NOMO-1 treated with DMSO at 0.1 percent for 48 hours (cell line): Measurements from ENCODE around the gene NSL1.
"Not testable (repeated sequence)": the region's sequence is repeated elsewhere in the genome, so short reads cannot be mapped to it uniquely, and the experiment has no call there.

ENCODE experiments used
- DNase-seq: peaks from one replicate; lab custom pipeline; 2025; ENCODE audit not compliant: unreplicated experiment; lab: John Stamatoyannopoulos, UW

Gene NSL1

GRCh38 chr1:212783976-212784375, 7.6 kb downstream of the NSL1 start:
- DNase-seq = no peak

DNA sequence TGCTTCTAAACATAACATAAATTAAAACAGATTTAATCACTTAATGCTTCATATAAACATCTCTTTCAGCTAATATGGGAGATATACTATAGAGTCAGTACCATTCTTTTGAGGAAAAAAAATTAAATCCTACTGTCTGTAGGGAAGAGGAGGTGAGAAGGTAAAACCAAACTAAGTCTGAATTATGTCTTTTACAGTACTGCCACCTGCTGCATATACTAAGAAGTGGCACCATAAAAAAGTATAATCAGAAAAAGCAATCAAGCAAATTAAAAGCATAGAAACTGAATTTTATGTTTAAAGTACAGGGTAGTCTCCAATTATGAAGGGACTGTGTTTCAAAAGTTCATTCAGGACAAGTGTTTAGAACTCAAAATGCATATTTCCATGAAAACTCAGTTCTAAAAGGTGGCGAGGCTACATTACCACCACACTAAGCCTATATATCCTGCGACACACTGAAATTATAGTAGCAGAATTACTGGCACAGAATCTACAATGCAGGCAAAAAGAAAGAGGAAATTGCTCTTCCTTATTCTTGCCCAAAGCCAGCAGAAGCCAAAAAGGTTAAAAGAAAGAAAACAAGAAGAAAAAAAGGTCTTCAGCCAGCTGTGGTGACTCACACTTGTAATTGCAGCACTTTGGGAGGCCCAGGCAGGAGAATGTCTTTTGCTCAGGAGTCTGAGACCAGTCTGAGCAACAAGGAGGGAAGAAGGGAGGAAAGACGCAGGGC, 9.0 kb downstream of the NSL1 start:
- DNase-seq = peak; percentile 81

GRCh38 chr1:212781225-212781624, 10.4 kb downstream of the NSL1 start:
- no peak for DNase-seq

DNA sequence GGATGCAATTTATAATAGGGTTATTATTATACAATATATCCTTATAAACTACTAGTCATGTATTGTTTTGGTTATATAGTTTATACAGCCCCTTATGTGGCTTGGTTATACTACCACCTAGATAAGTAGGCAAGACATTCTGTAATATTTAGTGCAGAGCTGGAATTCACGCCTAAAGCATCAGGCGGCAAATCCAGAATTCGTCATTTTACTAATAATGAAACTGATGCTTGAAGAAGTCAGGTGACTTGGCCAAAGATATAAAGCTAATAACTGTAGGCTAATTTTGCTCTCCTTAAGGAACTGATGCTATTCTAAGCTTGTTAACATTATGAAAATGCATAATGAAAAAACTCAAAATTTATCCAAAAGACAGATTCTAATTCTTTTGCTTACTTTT, 10.8 kb downstream of the NSL1 start:
- no peak for DNase-seq

DNA sequence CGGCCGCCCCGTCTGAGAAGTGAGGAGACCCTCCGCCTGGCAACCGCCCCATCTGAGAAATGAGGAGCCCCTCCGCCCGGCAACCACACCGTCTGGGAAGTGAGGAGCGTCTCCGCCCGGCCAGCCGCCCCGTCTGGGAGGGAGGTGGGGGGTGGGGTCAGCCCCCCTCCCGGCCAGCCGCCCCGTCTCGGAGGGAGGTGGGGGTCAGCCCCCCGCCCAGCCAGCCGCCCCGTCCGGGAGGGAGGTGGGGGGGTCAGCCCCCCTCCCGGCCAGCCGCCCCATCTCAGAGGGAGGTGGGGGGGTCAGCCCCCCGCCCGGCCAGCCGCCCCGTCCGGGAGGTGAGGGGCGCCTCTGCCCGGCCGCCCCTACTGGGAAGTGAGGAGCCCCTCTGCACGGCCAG, 12.5 kb downstream of the NSL1 start:
- not testable (repeated sequence) for DNase-seq

- DNase-seq = no peak
Observed at GRCh38 chr1:212777151-212777550, 14.4 kb downstream of the NSL1 start.

DNA sequence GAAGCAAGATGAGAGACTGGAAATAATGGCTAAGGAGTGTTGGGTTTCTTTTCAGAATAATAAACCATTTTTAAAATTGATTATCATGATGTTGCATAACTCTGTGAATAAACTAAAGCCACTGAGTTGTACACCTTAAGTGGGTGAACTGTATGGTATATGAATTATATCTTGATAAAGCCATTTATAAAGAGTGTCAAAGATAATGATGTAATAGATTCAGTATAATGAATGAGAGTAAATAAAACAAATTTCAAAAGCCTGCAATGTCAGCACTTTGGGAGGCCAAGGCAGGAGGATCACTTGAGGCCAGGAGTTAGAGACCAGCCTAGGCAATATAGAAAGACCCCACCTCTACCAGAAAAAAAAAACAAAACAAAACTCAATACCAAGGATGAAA, 16.3 kb downstream of the NSL1 start:
- DNase-seq = no peak

- DNase-seq = peak; percentile 85
Observed at GRCh38 chr1:212774584-212774983, 17.0 kb downstream of the NSL1 start.

DNA sequence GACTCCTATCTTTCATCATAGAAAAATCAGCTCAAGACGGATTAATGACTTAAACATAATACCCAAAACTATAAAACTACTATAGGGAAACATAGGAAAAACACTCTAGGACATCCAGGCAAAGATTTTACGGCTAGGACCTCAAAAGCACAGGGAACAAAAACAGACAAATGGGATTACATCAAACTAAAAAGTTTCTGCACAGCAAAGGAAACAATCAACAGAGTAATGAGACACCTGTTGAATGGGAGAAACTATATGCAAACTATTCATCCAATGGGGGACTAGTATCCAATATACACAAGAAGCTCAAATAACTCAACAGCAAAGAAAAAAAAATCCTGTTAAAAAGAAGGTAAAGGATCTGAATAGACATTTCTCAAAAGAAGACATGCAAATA, 18.6 kb downstream of the NSL1 start:
- DNase-seq = no peak

- DNase-seq = no peak
Observed at GRCh38 chr1:212771341-212771740, 20.2 kb downstream of the NSL1 start.

DNA sequence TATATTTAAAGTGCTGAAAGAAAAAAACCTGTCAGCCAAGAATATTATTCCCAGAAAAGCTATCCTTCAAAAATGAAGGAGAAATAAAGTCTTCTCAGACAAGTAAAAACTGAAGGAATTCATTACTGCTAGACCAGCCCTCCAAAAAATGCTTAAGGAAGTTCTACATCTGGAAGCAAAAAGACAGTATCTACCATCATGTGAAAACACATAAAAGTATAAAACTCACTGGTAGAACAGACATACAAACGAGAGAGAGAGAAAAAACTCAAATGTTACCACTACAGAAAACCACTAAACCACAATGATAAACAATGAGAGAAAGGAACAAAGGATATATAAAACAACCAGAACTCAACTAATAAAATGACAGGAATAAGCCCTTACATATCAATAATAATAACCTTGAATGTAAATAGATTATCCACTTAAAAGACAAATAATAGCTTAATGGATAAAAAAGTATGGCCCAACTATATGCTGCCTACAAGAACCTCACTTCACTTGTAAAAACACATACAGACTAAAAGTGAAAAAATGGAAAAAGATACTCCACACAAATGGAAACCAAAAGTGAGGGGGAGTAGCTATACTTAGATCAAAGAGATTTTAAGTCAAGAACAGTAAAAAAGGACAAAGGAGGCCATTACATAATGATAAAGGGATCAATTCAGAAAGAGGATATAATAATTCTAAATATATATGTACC, 22.0 kb downstream of the NSL1 start:
- no peak for DNase-seq

GRCh38 chr1:212766825-212767224, 24.8 kb downstream of the NSL1 start:
- DNase-seq = not testable (repeated sequence)

DNA sequence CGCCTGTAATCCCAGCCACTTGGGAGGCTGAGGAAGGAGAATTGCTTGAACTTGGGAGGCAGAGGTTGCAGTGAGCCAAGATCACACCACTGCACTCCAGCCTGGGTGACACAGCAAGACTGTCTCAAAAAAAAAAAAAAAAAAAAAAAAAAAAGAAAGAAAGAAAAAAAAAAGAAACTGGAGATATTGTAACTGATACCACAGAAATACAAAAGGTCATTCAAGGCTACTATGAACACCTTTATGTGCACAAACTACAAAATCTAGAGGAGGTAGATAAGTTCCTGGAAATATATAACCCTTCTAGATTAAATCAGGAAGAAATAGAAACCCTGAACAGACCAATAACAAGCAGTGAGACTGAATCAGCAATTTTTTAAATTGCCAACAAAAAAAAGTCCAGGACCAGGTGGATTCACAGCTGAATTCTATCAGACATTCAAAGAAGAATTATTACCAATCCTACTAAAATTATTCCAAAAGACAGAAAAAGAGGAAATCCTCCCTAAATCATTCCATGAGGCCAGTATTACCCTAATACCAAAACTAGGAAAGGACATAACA, 26.8 kb downstream of the NSL1 start:
- not testable (repeated sequence) for DNase-seq

DNA sequence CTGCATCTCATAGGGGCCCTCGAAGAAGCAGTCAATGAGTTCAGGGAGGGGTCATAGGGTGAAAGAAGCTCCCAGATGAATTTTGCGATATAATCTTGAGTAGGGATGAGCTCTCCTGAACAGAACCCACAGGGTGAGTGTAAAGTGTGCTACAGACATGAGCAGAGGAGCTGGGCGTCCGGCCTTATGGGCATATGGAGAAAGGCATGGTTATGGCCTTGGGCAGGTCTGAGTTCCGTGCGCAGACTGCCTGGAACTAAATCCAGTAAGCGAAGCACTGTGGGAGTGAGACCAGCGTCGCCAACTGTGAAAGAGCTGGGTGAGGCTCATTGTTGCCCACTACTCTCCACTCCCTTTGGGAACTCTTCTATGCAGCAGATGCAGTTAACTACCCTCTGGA, 28.7 kb downstream of the NSL1 start:
- DNase-seq = no peak

GRCh38 chr1:212762234-212762633, 29.3 kb downstream of the NSL1 start:
- no peak for DNase-seq

- peak; percentile 8 for DNase-seq
Observed at GRCh38 chr1:212760126-212760823, 31.3 kb downstream of the NSL1 start.

DNA sequence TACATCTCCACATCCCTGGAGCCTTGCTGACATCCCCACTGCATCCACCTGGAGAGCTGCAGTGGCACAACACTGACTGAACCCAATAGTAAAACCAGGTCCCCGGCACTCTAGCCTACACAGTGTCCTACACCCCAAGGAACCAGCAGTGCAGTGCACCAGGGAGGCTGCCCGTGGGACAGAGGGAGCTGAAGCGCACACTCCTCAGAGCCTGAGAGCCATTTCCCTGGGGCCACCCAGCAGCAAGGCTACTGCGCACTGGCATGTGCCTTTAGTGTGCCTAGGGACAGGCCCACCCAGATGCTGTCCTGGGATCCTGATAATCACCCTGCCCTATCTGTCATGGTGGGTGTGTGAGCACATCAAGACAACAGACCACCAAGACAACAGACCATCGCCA, 31.9 kb downstream of the NSL1 start:
- DNase-seq = no peak

DNA sequence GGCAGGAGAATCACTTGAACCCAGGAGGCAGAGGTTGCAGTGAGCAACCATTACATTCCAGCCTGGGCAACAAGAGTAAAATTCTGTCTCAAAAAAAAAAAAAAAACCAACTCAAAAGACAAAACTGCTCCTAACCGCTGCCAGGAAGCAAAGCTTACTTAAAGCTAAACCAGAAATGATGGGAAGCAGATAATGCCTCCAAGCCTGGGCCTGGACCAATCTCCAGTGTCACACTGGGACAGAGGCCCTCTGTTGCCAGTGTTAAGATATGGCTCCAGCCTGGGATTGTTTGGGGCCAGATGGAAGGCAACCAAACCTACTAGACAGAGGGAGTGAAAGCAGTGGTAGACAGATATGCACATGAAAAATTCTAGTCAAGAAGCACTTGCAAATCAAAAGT, 36.9 kb downstream of the NSL1 start:
- DNase-seq = no peak

DNA sequence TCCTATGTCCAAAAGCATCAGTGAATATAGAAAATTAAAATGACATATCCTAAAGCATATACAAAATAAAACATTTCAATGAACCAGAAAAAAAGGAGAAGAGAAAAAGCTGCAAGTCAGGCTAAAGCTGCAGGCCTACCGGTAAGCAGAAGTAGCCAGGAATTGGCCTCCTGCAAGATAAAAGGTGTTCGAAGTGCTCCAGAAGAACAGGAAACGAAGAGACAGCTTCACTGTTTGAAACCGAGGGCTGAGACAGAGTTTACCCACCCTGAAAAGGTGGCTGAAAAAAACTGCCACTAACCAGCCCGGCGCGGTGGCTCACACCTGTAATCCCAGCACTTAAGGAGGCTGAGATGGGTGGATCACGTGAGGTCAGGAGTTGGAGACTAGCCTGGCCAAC, 37.4 kb downstream of the NSL1 start:
- peak; percentile 5 for DNase-seq

DNA sequence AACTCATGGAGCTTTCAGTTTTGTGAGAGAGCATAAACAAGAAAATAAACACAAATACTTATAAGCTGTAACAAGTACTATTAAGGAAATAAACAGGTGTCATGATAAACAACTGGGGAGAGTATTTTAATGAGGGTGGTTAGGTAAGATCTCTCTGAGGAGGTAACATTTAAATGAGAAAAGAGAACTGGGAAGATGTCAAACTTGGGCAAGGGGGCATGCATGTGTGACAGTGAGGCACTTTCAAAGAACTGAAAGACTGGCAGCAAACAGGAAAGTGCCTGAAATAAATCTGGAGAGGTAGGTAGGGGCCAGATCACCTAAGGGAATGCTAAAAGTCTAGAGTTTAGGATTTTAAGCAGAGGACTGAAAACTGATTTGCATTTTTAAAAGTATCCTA, 37.8 kb downstream of the NSL1 start:
- DNase-seq = no peak

DNA sequence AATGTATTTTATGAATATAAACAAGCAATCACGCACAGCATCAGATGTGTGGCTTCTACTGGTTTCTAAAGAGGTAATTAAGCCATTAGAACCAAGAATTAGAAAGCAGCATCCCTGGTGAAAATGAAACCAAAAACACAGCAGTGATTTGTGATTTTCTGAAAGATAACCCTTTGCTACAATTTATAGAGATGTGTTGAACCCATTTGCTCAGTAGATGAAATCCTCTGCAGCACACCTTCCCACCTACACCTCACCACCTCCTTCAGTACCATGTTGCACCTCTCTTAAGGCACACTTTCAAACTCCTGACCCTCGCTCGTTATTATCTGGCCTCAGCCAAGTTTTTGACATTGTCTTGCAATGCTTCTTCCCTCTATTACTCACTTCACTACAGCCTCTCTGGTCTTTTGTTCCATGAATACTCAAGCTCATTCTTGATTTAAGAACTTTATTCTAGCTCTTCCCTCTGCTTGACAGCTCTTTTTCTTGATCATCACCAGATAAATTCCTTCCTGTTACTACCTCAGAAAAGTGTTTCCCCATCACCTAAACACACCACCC, 38.6 kb downstream of the NSL1 start:
- DNase-seq = peak; percentile 81
